Stomach (tissue), 4 donors: Measurements from ENCODE around the gene DOK6.

Source experiments
- CTCF ChIP-seq, 7 experiments: fragments of 450-650 bp in 4 of 7; fragments of 200-600 bp in 3 of 7; sonication (generic) in 3 of 7; IDR thresholded peaks; one replicate each; pipeline ENCODE4 v1.5.1; 2016 to 2019; ENCODE audit warnings: antibody characterized with exemption in 7 of 7, control low read depth in 2 of 7, mild to moderate bottlenecking in 1 of 7
- EP300 ChIP-seq: sonication (generic); formaldehyde crosslinking; IDR thresholded peaks from one replicate; pipeline ENCODE4 v1.6.1; 2017; ENCODE audit warnings: antibody characterized with exemption
- POLR2A ChIP-seq, 4 donors: fragments of 450-650 bp; IDR thresholded peaks; one replicate each; pipeline ENCODE4 v1.6.1; 2016; ENCODE audit warnings: antibody characterized with exemption in 4 of 4, control low read depth in 2 of 4, mild to moderate bottlenecking in 1 of 4, moderate library complexity in 1 of 4

GRCh38 chr18:69777248-69777647, 376.6 kb downstream of the DOK6 start:
- TF ChIP-seq EP300 = no peak
- TF ChIP-seq CTCF (IDR thresholded peaks at IDR 0.05) = no peak
- no peak for TF ChIP-seq POLR2A (IDR thresholded peaks at IDR 0.05)
